ENCODE measurements around the gene PLCH1. TPM values are rescaled to one million over a fixed set of nuclear protein-coding genes. Genes with fewer than 3 reads are reported as not detected.

PLCH1 gene
- total RNA-seq, 4 donors from 2014 or later, result 0.29 to 12.0 (median 0.58) TPM

DNA sequence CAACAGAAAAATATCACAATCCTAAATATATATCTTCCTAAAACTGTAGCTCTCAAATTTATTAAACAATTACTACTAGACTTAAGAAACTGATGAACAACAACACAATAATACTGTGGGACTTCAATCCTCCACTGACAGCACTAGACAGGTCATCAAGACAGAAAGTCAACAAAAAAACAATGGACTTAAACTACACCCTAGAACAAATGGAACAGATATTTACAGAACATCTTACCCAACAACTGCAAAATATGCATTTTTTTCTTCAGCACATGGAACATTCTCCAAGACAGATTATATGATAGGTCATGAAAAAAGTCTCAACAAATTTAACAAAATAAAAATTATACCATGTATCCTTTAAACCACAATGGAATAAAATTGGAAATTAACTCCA, 133.4 kb downstream of the PLCH1 start:
- no peak overlapping the region for H3K27ac ChIP-seq
- intact Hi-C loops (cut with DNase I; ENCODE audit: low total_unique reads), result no loop called here
- H3K27me3 ChIP-seq, result no peaks in the 10 kb centered on the region
- TF ChIP-seq POLR2A (IDR thresholded peaks at IDR 0.05), result no peak
- TF ChIP-seq, protein P1, sequence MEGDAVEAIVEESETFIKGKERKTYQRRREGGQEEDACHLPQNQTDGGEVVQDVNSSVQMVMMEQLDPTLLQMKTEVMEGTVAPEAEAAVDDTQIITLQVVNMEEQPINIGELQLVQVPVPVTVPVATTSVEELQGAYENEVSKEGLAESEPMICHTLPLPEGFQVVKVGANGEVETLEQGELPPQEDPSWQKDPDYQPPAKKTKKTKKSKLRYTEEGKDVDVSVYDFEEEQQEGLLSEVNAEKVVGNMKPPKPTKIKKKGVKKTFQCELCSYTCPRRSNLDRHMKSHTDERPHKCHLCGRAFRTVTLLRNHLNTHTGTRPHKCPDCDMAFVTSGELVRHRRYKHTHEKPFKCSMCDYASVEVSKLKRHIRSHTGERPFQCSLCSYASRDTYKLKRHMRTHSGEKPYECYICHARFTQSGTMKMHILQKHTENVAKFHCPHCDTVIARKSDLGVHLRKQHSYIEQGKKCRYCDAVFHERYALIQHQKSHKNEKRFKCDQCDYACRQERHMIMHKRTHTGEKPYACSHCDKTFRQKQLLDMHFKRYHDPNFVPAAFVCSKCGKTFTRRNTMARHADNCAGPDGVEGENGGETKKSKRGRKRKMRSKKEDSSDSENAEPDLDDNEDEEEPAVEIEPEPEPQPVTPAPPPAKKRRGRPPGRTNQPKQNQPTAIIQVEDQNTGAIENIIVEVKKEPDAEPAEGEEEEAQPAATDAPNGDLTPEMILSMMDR (IDR thresholded peaks at IDR 0.05), result no peak
- H3K36me3 ChIP-seq, result no peaks in the 10 kb centered on the region
- H3K4me1 ChIP-seq, result no peaks in the 10 kb centered on the region
- no peak for DNase-seq
- H3K4me3 ChIP-seq, result no peak overlapping the region
- H3K9me3 ChIP-seq, result no peaks in the 10 kb centered on the region

DNA sequence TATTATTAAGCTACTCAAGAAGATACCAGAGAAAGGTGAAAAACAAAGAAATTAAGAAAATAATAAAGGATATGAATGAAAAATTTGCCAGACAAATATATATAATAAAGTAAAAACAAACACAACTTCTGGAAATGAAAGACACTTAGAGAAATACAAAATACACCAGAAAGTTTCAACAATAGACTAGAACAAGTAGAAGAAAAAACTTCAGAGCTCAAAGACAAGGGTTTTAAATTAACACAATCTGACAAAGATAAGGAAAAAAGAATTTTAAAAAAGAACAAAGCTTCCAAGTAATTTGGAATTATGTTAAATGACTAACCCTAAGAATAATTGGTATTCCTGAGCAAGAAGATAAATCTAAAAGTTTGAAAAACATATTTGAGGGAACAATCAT, 135.3 kb downstream of the PLCH1 start:
- TF ChIP-seq, protein P1 (IDR thresholded peaks at IDR 0.05), result no peak
- no peak for TF ChIP-seq POLR2A (IDR thresholded peaks at IDR 0.05)
- no peak for DNase-seq
- no peaks in the 10 kb centered on the region for H3K36me3 ChIP-seq
- no peaks in the 10 kb centered on the region for H3K4me1 ChIP-seq
- intact Hi-C loops (cut with DNase I; ENCODE audit: low total_unique reads), result no loop called here
- no peaks in the 10 kb centered on the region for H3K27me3 ChIP-seq
- no peak overlapping the region for H3K27ac ChIP-seq
- no peak overlapping the region for H3K4me3 ChIP-seq
- H3K9me3 ChIP-seq, result no peaks in the 10 kb centered on the region

DNA sequence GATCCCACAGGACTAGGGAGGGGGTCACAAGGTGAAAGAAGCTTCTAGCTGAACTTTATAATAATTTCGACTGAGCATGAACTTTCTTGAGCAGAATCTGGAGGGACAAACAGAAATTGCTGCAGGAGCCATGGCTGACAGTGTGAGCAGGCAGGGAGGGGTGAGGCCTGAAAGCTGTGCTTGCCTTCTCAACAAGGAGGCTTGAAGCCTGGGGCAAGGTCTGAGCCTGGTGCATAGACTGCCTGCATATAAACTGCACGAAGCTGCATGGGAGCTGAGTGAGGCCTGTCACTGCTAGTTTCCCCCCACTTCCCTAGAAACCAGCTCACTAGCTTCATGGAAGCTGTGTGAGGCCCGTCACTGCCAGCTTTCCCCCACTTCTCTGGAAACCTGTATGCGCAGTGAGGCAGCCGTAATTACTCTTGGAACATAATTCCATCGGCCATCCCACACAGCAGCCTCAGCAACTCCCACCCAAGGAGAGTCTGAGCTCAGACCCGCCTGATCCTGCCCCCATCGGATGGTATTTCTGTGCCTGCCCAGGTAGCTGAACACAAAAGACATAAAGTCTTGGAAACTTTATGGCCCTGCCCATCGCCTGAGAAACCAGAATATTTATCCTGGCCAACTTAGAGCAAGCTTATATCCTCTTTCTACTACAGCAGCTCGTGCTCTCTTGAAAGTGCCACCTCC, 136.5 kb downstream of the PLCH1 start:
- TF ChIP-seq, protein P1 (IDR thresholded peaks at IDR 0.05), result no peak
- no peak for TF ChIP-seq POLR2A (IDR thresholded peaks at IDR 0.05)
- no peak overlapping the region for H3K27ac ChIP-seq
- intact Hi-C loops (cut with DNase I; ENCODE audit: low total_unique reads), result no loop called here
- H3K36me3 ChIP-seq, result no peaks in the 10 kb centered on the region
- DNase-seq, result no peak
- no peaks in the 10 kb centered on the region for H3K9me3 ChIP-seq
- H3K27me3 ChIP-seq, result no peaks in the 10 kb centered on the region
- no peaks in the 10 kb centered on the region for H3K4me1 ChIP-seq
- H3K4me3 ChIP-seq, result no peak overlapping the region

DNA sequence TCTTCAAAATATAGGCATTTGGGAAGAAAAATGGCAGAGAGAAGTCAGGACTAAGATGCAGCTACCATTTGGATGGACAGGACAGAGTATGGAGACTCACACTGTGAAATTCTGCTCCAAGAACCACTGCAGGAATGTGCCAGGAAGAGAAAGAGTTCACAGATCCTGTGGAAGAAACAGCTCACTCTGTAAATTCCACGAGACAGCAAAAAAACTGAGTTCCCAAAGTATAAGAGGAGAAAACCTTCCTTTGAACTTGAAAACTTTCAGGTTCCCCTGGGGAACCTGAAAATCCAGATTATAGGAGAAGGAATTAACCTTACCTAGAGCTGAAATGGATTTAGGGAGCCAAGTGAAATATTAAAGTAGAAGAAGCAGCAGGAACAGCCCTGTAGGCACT, 137.1 kb downstream of the PLCH1 start:
- no peak for TF ChIP-seq POLR2A (IDR thresholded peaks at IDR 0.05)
- TF ChIP-seq, protein P1 (IDR thresholded peaks at IDR 0.05), result no peak
- Histone ChIP-seq H3K27me3 (no peaks in the 10 kb centered on the region), H3K27ac (no peak overlapping the region), H3K4me1 (no peaks in the 10 kb centered on the region), H3K9me3 (no peaks in the 10 kb centered on the region), H3K4me3 (no peak overlapping the region), H3K36me3 (no peaks in the 10 kb centered on the region)
- intact Hi-C loops (cut with DNase I; ENCODE audit: low total_unique reads), result no loop called here
- no peak for DNase-seq

DNA sequence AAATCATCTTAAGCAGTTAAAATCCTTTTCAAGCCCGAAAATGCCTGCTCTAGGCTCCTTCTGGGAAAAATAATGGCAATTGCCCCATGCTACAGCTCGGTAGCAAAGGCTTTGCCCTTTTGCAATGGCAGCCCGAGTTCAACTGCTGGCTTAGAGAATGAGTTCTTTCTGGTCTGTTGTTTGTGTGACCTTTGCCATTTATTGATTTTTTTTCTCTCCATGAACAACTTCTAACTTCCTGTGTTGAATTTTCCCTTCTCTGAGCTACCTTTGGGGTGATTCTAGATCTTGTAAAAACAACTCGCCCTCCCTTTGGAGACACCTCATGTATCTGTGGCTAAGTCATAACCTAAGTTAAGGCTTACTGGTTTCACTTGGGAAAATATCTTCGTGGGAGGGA, 139.3 kb downstream of the PLCH1 start:
- no peaks in the 10 kb centered on the region for H3K27me3 ChIP-seq
- H3K36me3 ChIP-seq, result no peaks in the 10 kb centered on the region
- TF ChIP-seq, protein P1 (IDR thresholded peaks at IDR 0.05), result no peak
- TF ChIP-seq POLR2A (IDR thresholded peaks at IDR 0.05), result no peak
- H3K4me1 ChIP-seq, result no peaks in the 10 kb centered on the region
- H3K9me3 ChIP-seq, result no peaks in the 10 kb centered on the region
- intact Hi-C loops (cut with DNase I; ENCODE audit: low total_unique reads), result no loop called here
- no peak for DNase-seq
- H3K4me3 ChIP-seq, result no peak overlapping the region
- no peak overlapping the region for H3K27ac ChIP-seq

All from uterus (tissue), 4 donors.